ENCODE results near the gene PHC2. TPM values are rescaled to one million over a fixed set of nuclear protein-coding genes. Genes with fewer than 3 reads are reported as not detected.
A peak's percentile ranks its signal among the peaks of the same experiment; 100 is the strongest.

PHC2 gene
- total and polyA plus RNA-seq, 2 of the 13 experiments (the other 11 are each of a cell fraction or from before 2014, with no cell fraction given): 52.5 to 84.9 TPM

GRCh38 chr1:33349778-33350610 is 80.9 kb downstream of the PHC2 start (continued):
- TF ChIP-seq ZBTB33 (CRISPR knock-in tag; IDR thresholded peaks at IDR 0.05) (no peak), ZNF24 (IDR thresholded peaks at IDR 0.05) (no peak), ZNF598 (CRISPR knock-in tag; IDR thresholded peaks at IDR 0.05; ENCODE audit: borderline replicate concordance) (peak; percentile 91; the same call in 1 of the 2 replicates), ZNF17 (CRISPR knock-in tag; IDR thresholded peaks at IDR 0.05) (no peak), ZKSCAN8 (CRISPR knock-in tag; IDR thresholded peaks at IDR 0.05; ENCODE audit: borderline replicate concordance) (0 out of 2 replicates have a peak, but pooled peaks have one; percentile 43), SMYD3 (CRISPR knock-in tag; IDR thresholded peaks at IDR 0.05) (no peak), SRSF9 (IDR thresholded peaks at IDR 0.05; ENCODE audit: borderline replicate concordance, insufficient read depth, low read depth, low read length, poor library complexity, severe bottlenecking) (no peak), MED1 (CRISPR knock-in tag; IDR thresholded peaks at IDR 0.05) (peak; percentile 74), ZZZ3 (CRISPR knock-in tag; IDR thresholded peaks at IDR 0.05; ENCODE audit: borderline replicate concordance) (no peak), ZGPAT (CRISPR knock-in tag; IDR thresholded peaks at IDR 0.05) (peak; percentile 68), HNRNPH1 (optimal IDR thresholded peaks at IDR 0.05; ENCODE audit: low read depth, low read length) (no peak)
- TF ChIP-seq, protein P1, sequence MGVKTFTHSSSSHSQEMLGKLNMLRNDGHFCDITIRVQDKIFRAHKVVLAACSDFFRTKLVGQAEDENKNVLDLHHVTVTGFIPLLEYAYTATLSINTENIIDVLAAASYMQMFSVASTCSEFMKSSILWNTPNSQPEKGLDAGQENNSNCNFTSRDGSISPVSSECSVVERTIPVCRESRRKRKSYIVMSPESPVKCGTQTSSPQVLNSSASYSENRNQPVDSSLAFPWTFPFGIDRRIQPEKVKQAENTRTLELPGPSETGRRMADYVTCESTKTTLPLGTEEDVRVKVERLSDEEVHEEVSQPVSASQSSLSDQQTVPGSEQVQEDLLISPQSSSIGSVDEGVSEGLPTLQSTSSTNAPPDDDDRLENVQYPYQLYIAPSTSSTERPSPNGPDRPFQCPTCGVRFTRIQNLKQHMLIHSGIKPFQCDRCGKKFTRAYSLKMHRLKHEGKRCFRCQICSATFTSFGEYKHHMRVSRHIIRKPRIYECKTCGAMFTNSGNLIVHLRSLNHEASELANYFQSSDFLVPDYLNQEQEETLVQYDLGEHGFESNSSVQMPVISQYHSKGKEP (CRISPR knock-in tag; IDR thresholded peaks at IDR 0.05): 0 out of 2 replicates have a peak, but pooled peaks have one; percentile 30
- TF ChIP-seq, protein P2, sequence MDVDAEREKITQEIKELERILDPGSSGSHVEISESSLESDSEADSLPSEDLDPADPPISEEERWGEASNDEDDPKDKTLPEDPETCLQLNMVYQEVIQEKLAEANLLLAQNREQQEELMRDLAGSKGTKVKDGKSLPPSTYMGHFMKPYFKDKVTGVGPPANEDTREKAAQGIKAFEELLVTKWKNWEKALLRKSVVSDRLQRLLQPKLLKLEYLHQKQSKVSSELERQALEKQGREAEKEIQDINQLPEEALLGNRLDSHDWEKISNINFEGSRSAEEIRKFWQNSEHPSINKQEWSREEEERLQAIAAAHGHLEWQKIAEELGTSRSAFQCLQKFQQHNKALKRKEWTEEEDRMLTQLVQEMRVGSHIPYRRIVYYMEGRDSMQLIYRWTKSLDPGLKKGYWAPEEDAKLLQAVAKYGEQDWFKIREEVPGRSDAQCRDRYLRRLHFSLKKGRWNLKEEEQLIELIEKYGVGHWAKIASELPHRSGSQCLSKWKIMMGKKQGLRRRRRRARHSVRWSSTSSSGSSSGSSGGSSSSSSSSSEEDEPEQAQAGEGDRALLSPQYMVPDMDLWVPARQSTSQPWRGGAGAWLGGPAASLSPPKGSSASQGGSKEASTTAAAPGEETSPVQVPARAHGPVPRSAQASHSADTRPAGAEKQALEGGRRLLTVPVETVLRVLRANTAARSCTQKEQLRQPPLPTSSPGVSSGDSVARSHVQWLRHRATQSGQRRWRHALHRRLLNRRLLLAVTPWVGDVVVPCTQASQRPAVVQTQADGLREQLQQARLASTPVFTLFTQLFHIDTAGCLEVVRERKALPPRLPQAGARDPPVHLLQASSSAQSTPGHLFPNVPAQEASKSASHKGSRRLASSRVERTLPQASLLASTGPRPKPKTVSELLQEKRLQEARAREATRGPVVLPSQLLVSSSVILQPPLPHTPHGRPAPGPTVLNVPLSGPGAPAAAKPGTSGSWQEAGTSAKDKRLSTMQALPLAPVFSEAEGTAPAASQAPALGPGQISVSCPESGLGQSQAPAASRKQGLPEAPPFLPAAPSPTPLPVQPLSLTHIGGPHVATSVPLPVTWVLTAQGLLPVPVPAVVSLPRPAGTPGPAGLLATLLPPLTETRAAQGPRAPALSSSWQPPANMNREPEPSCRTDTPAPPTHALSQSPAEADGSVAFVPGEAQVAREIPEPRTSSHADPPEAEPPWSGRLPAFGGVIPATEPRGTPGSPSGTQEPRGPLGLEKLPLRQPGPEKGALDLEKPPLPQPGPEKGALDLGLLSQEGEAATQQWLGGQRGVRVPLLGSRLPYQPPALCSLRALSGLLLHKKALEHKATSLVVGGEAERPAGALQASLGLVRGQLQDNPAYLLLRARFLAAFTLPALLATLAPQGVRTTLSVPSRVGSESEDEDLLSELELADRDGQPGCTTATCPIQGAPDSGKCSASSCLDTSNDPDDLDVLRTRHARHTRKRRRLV (CRISPR knock-in tag; IDR thresholded peaks at IDR 0.05): peak; percentile 43; the same call in 1 of the 2 replicates
- TF ChIP-seq, protein P3, sequence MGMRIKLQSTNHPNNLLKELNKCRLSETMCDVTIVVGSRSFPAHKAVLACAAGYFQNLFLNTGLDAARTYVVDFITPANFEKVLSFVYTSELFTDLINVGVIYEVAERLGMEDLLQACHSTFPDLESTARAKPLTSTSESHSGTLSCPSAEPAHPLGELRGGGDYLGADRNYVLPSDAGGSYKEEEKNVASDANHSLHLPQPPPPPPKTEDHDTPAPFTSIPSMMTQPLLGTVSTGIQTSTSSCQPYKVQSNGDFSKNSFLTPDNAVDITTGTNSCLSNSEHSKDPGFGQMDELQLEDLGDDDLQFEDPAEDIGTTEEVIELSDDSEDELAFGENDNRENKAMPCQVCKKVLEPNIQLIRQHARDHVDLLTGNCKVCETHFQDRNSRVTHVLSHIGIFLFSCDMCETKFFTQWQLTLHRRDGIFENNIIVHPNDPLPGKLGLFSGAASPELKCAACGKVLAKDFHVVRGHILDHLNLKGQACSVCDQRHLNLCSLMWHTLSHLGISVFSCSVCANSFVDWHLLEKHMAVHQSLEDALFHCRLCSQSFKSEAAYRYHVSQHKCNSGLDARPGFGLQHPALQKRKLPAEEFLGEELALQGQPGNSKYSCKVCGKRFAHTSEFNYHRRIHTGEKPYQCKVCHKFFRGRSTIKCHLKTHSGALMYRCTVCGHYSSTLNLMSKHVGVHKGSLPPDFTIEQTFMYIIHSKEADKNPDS (CRISPR knock-in tag; IDR thresholded peaks at IDR 0.05): no peak

All from HepG2 (cell line).